Ureter (tissue), 1 donor: Measurements from ENCODE around the gene SLC39A12. TPM values are rescaled to one million over a fixed set of nuclear protein-coding genes. Genes with fewer than 3 reads are reported as not detected.
A peak's percentile ranks its signal among the peaks of the same experiment; 100 is the strongest.

Experiments used
- DNase-seq: peaks from one replicate; pipeline ENCODE4 v3.0.0-alpha.2; 2020; ENCODE audit warnings: low spot score
- total RNA-seq: library from RNA; stranded (reverse); gene quantifications from one replicate; pipeline ENCODE4 v1.2.4, GENCODE V29; 2023
- donor health status: DM: yes; HTN: yes; CAD: no.

SLC39A12 gene
- total RNA-seq, 1 donor from 2014 or later, result 0.13 TPM

DNA sequence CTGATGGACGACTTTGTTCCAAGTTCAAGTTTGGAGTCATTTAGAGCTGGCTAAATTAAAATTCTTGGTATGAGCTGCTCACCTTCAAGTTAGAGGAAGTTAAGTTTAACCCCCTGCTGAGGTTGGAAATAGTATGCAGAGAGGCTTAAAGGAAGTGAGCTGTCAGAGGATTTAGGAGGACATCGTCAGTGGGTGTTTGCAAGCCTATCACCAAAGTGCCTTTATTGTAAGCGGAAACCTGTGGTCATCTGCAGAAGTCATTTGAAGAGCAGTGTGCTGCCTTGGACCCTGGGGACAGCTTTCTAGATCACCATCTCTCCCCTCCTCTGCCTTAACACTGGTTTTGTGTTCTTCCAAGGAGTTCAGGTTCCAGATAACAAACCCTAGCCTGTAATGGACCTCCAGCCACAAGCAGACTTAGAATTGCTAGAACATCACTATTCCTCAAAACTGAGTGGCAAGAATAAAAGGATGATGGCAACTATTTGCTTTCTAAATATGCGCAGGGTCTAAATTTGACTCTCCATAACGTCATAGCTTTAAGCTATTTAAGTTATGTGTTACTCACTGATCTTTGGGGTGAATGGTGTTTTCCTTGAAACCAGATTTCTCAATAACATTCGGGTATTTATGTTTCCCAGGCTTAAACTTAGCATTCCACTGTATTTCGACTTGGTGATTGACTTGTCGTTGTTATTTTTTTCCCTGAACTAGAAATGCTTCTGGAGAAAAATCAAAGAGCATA is 93.4 kb downstream of the SLC39A12 start:
- no peak for DNase-seq

DNA sequence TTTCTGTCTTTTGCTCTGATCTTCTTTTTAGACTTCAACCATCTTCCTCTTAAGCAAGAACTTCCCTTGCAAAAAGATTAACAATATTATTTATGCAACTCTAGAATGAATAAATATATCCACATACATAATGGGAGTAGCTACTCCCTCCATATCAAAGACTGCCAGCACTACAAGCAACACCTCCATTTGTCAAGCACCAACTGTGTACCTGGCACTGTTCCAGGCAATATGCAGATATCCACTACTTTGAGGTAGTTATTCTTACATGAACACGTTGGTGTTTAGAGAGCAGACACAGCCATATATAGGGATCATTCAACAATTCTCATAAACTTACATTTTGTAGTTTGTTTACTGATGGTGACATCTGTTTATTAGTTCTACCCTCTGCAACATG is 104.9 kb downstream of the SLC39A12 start:
- DNase-seq, result no peak

DNA sequence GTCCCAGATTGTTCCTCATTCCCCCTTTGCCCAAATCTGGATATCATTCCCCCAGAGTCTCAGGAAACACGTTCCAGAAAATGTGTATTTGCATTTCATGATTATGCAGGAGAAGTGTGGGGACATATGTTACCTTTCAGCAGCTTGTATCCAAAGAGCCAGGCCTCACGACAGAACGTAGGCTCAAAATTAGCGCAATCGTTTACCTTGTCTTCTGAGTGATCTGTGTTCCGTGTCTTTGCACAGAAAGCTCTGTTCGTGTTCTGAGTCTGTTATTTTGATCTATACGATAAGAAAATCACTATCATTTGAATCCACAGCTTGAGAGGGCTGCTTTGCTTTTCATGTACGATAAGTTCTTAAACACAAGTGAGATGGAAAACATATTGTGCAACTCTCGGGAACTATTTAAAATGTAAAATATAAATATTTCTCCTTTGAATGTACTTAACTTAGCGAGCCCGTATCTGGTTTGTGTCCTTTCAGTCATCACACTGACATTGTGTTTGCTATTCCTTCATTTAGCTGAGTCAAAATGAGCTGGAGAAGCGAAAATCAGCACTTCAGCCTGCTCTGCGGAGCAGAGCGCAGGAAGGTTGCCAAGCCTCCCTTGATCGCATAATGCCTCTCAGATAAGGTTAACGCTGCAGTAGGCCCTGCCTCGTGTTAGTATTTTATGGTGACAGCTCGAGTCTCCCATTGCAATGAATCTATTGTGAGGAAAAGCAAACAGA is 108.3 kb downstream of the SLC39A12 start:
- no peak for DNase-seq

DNA sequence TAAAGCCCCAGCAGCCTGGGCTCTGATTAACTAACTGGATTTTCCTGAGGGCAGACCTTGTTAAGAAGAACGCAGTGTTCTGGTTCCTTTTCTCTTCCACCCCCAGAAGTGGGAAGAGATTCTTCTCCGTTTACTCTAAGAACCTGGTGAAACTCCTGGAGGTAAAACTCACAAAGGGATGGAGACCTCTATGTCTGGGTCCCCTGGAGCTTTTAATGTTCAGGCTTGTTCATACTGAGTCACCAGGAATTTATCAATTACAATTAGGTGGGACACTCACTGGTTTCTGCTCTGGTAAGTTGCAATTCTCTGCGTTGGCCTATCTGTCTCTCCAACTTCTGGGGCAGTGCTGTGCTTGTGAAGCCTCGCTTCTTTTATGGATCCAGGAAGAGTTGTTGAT is 115.2 kb downstream of the SLC39A12 start:
- no peak for DNase-seq

DNA sequence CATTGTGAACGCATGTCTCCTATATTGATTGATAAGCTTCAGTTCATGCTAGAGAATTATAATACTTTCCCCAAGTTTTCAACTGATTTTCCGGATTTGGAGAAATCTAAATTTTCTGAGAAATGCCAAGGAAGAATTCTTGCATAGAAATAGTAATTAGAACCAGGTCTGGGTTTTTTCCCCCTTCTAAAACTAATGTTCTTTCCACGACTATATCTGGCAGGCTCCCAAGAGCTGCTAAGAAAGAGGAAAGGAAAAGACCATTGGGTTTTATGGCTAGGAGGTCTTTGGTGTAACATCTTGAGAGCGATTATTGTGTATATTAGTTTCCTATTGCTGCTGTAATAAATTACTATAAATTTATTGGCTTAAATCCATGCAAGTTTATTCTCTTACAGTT is 116.7 kb downstream of the SLC39A12 start:
- no peak for DNase-seq

DNA sequence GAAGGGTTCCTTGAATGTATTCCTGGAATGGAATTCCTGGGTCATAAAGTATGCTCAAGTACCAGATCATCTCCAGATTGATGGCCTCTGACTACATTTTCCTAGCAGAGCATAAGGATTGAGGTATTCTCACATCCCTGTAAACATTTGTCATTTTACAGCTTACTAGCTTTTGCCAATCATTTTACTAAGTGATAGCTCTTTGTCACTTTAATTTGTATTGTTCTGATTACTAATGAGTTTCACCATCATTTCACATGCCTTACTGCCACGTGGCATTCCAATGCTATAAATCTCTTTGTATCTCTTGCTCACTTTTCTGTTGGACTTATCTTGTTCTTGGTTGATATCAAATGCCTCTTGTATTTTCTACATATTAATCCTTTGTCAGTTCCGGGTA is 119.9 kb downstream of the SLC39A12 start:
- no peak for DNase-seq

DNA sequence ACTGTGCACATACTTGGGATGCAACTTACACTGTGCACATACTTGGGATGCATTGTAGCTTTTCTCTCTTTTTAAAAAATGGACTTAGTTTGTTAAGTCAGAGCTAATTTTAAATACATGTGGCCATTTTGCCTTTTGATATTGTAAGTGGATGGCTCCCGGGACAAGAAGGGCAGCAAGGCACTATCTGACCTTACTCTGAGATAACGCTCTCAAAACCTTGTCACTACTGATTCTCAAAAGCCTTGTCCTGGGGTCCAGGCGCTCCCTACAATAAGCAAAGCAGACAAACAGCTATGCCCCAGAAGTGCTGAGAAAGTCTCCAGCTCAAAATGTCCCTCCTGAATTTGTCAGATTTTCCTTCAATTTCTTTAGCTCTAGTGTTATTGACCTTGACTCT is 121.6 kb downstream of the SLC39A12 start:
- DNase-seq, result no peak

DNA sequence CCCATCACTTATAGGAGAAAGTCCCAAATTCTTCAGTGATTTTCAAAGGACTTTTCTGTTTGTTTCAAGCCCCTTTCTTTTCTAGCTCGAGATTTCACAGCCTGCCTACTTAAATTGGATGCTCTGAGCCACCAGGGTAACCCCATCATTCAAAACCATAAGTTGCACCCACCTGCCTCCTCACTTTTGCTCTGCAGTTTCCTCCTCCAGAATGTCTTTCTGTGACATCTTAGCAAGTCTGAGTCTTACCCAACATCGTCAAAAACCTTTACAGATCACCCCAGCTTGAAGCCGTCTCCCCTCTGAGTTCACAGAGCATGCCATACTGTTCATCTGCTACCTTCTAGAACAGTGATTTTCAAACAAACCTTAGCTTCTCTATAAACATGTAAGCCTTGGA is 124.2 kb downstream of the SLC39A12 start:
- DNase-seq, result no peak

DNA sequence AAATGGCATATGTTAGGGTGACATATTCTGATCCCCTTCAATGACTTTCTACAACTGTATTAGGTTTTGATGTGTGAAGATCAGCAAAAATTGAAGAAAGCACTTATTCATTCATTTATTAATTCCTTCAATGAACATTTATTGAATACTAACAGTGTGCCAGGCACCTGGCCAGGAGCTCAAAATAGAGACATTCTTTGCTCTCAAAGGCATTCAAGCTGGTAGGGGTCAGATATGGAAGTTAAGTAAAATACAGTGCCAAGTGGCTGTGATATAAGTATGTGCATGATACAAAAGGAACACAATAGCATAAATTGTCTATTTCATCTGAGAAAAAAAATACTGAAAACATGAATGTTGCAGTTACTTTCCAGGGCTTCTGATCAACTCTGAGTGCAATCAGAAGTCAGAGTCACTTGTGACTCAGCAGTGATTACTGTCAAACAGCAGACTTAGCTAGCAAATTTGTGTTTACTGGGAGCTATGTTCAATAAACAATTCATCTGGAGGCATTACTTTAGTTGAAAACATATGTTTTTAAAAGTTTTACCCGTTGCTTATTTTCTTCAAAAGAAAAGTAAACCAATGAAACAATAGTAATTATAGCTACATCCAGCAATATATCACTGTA is 128.1 kb downstream of the SLC39A12 start:
- DNase-seq, result no peak

DNA sequence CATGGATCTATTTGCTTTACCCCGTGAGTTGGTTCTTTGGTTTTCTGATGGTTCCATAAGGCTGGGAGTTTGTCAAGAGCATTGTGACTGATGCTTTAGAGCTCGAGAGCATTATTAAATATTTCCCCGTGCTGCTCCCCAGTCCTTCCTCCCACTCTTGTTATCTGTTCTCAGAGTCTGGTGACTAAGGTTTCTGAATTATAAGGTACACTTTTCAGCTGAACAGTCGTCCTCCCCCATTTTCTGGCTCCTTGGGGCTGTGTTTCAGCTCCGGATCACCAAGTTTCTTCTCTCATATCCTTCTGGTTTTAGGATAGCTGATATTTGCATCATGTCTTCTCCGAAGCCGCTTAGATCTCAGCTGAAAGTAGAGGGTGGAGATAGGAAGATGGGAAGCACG is 130.7 kb downstream of the SLC39A12 start:
- no peak for DNase-seq

DNA sequence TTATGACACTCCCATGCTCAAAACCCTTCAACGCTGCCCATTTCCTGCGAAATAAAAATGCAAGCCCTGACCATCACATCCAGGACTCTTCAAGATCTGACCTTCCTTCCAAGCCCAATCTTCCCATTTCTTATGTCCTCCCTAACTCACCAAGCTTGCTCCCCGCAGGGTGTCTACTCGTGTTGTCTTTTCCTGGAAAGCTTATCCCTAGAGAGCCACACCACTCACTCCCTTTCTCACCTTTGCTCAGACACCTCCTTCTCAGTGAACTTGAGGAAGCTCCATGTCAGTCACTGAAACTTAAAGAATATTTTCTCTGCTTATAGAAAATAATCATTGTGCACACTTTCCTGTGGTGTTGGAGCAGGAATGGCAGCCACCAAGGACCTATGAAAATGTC is 134.1 kb downstream of the SLC39A12 start:
- no peak for DNase-seq

DNA sequence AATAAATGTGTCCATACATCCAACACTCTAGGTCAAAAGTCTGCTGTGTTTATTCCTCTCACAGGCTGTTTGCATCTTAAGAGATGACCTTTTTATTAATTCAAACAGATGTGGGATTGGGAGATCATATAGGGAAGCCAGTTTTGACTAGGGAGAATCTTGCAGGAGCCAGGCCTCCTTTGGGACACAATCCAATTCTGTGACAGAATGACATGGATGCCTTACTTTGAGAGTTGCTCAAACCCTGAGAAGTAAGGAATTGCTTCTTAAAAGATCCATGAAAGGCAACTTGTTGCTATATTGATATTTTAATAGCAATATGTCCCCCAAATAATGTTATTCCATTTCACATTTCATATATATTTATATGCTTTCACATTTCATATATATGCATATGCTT is 135.0 kb downstream of the SLC39A12 start:
- DNase-seq, result no peak

DNA sequence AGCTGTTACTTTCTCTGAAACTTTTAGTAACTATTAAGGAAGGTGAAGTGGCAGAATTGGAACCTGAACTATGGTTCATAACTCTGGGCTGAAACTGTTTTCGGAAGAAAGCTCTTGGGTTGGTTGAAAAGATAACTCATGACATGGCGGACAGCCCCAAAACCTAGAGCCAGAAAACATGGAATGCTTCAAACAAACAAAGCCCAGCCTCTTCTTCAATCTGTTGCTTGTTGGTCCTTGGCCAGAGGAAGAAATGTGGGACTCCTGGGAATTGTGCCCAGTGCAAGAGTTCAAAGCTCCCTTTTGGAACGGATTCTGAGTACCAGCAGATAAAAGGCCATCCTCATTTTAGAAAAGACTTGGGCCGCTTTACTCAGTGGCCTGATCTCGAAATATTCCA is 135.6 kb downstream of the SLC39A12 start:
- peak; percentile 77 for DNase-seq

Other genes with a start within 250 kb of the SLC39A12 start
- 0.49 TPM for gene TMEM236, start 199.7 kb upstream of the SLC39A12 start, total RNA-seq
- 13.1 TPM for gene MRC1, start 142.6 kb upstream of the SLC39A12 start, total RNA-seq
- 14.3 TPM for gene CACNB2, start 188.5 kb downstream of the SLC39A12 start, total RNA-seq